NOMO-1 (cell line): ENCODE results near the gene TNRC6A.
A peak's percentile ranks its signal among the peaks of the same experiment; 100 is the strongest.
"Not testable (repeated sequence)": the region's sequence is repeated elsewhere in the genome, so short reads cannot be mapped to it uniquely, and the experiment has no call there.

ENCODE experiments used
- DNase-seq, 2 experiments: peaks; one replicate each; lab custom pipeline; 2025; ENCODE audit not compliant: unreplicated experiment in 2 of 2; lab: John Stamatoyannopoulos, UW

The TNRC6A gene

GRCh38 chr16:24729243-24729950 is at the start of gene TNRC6A:
Gene TNRC6A (plus strand): TSS chr16:24729651. CDS start chr16:24729842, 191 bp downstream.
- DNase-seq, result peak; percentile 78 to 82

- peak; percentile 29 to 85 for DNase-seq
Measured at GRCh38 chr16:24681793-24682192, 47.7 kb upstream of the TNRC6A start.

DNA sequence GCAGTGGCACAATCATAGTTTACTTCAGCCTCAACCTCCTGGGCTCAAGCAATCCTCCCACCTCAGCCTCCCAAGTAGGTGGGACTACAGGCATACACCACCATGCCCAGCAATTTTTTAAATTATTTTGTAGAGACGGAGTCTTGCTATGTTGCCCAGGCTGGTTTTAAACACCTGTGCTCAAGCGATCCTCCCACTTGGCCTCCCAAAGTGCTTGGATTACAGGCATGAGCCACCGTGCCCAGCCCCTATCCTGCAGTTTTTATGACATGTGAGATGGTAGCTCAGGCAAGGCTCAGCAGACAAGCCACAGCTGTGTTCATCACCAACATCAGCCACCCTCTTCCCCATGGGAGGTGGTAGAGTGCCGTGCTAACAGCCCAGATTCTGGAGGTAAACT is 46.2 kb upstream of the TNRC6A start:
- no peak for DNase-seq

DNA sequence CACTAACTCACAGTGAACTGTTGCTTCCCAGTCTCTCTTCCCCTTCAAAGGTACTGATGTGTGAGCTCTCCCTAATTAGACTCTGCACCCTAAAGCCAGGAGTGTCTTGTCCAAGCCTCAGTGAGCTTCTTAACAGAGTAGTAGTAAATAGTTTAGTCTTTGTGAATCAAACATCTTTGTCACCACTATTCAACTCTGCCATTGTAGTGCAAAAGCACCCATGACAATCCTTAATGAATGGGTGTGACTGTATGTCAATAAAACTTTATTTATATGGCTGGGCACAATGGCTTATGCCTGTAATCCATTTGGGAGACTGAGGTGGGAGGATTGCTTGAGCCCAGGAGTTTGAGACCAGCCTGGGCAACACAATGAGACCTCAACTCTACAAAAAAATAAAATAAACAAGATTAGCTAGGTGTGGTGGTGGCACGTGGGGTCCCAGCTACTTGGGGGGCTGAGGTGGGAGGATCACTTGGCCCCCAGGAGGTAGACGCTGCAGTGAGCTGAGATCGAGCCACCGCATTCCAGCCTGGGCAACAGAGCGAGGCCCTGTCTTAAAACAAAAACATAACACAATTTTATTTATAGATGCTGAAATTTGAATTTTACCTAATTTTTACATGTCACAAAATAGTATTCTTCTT is 45.5 kb upstream of the TNRC6A start:
- no peak for DNase-seq

- no peak for DNase-seq
Measured at GRCh38 chr16:24685539-24686432, 43.7 kb upstream of the TNRC6A start.

- DNase-seq, result no peak
Measured at GRCh38 chr16:24686678-24687077, 42.8 kb upstream of the TNRC6A start.

- DNase-seq, result no peak
Measured at GRCh38 chr16:24688359-24688758, 41.1 kb upstream of the TNRC6A start.

GRCh38 chr16:24689128-24689527 is 40.3 kb upstream of the TNRC6A start:
- DNase-seq, result no peak

DNA sequence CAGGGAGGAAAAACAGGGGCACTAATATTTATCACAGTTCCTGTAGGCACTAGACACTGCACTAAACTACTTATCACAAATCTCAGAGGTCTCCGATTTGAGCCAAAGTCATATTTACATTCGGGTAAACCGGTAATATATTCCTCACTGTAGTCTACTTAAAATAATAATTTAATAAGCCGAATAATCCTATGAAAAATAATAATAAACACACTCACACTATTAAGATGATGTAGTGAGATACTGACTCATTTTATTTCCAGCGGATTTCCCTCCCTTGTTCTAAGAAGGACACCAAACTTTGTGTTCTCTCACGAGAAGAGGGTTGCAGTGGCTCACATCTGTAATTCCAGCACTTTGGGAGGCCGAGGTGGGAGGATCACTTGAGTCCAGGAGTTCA is 36.6 kb upstream of the TNRC6A start:
- no peak for DNase-seq

DNA sequence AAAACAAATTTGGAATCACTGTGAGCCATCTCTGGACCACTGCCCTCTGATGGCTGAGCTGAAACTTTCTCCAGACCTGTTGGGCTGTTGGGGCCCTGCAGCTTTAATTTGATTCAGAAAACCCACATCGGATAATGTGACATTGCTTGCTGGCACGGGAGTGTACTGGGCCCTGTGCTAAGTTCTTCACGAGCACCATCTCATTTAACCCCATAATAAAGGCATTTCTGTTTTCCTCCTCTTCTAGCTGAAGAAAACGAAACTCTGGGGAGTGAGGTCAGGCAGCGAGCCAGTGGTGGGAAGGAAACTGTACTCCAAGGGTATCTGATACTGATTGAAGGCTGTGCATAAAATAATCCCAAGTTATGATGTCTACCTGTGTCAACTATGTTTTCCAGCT is 34.5 kb upstream of the TNRC6A start:
- no peak for DNase-seq

- DNase-seq, result no peak
Measured at GRCh38 chr16:24696699-24697098, 32.8 kb upstream of the TNRC6A start.

DNA sequence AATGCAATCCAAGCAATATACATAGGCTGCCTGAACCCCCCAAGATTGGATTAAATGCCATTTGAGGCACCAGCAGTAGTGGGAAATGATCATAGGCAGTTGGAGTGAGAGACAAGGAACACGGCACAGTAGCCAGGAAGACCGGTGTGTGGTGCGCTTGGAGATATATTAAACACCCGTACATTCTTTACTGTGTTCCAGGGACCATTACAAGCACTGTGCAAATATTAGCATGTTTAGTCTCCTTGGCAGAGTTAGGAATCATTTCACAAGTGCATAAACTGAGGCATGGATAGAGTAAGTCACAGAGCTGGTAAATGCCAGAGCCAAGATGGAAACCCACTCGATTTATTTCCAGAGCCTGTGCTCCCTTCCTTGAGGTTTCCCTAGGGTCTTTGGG is 31.1 kb upstream of the TNRC6A start:
- no peak for DNase-seq

GRCh38 chr16:24699151-24699723 is 30.2 kb upstream of the TNRC6A start:
- no peak for DNase-seq

DNA sequence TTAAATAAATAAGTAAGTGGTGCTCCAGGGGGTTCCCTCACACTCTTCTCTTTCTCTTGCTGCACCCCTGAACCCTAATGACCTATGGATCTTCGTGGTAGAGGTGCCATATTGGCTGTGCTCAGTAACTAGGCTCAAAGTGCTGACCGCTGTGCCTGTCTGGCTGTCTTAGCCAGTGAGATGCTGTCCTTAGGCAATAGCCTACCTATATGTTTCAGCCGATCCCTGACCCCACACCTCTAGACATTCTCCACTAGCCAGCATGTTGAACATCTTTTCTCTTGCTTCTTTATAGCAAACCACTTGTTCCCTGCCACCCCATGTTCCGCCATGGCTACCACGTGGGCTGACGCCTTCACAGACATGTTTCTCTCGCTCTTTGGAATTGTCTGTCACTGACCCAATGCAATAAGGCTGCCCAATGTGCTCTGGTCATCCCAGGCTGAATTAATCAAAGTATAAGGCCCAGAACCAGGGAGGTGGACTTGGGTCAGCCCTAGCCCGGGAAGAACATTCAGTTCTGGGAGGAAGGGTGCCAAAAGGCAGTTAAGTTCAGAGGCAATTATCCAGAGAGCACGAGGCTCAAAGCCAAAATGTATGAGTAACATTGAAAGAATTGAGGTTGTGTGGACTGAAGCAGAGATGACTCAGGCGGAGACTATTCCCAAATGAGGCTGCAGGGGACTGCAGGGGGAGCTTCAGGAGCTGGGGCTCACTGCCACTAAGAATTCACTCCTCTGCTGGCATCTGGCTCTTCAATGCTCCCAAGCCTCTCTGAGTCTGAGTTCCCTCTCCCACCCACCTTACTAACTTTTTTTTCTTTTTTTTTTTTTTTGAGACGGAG is 28.7 kb upstream of the TNRC6A start:
- no peak for DNase-seq

DNA sequence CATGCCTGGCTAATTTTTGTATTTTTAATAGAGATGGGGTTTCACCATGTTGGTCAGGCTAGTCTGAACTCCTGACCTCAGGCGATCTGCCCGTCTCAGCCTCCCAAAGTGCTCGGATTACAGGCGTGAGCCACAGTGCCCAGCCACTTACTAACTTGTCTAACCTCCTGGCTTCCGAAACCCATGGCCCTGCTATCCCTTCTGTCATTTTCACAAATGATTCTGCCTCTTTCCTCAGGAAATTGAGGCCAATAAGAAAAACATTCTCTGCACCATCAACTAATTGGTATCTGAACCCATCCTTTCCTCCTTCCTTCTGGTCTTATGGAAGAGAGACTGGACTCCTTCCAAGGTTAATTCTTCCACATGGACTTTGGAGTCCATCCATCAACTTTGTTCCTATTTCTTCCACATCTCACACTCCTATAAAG is 27.9 kb upstream of the TNRC6A start:
- DNase-seq, result no peak

DNA sequence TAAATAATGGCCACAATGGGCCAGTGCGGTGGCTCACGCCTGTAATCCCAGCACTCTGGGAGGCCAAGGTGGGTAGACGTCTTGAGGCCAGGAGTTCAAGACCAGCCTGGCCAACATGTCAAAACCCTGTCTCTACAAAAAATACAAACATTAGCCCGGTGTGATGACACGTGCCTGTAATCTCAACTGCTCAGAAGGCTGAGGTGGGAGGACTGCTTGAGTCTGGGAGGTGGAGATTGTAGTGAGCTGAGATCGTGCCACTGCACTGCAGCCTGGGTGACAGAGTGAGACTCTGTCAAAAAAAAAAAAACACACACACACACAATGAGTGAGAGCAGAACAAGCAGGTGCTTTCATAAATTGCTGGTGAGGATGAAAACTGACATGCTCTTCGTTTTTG is 21.7 kb upstream of the TNRC6A start:
- DNase-seq, result not testable (repeated sequence)

- DNase-seq, result no peak
Measured at GRCh38 chr16:24713379-24713778, 16.1 kb upstream of the TNRC6A start.

GRCh38 chr16:24717411-24717810 is 12.0 kb upstream of the TNRC6A start:
- DNase-seq, result no peak

DNA sequence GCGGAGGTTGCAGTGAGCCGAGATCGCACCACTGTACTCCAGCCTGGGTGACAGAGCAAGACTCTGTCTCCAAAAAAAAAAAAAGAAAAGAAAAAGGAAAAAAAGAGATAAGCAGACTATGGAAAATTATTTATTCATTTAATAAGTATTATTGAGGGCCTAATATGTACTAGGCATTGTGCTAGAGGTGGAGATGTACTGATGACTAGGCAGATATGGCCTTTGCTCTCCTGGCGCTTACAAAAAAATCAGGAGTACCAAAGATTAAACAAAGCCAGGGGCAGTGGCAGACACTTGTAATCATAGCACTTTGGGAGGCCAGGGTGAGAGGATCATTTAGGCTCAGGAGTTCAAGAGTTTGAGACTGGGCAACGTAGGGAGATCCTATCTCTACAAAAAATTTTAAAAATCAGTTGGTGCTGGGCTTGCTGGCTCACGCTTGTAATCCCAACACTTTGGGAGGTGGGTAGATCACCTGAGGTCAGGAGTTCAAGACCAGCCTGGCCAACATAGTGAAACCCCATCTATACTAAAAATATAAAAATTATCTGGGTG is 10.4 kb upstream of the TNRC6A start:
- DNase-seq, result no peak

- DNase-seq, result no peak
Measured at GRCh38 chr16:24721830-24722238, 7.6 kb upstream of the TNRC6A start.
